CD14-positive monocyte (primary cell): Measurements from ENCODE around the gene DUSP21. TPM values are rescaled to one million over a fixed set of nuclear protein-coding genes. Genes with fewer than 3 reads are reported as not detected.
A peak's percentile ranks its signal among the peaks of the same experiment; 100 is the strongest.

ENCODE experiments used
- DNase-seq, 3 donors: peaks; one replicate each; pipeline ENCODE4 v3.0.0-alpha.2; 2011 to 2022
- H2AFZ ChIP-seq: 2 replicates; pipeline ENCODE4 v1.6.0; 2012; ENCODE audit warnings: mild to moderate bottlenecking, low read depth, low read length, inconsistent platforms; ENCODE audit not compliant: insufficient read depth, poor library complexity, severe bottlenecking
- H3K27ac ChIP-seq, 2 donors: 1 replicate in 1 of 2; 2 replicates in 1 of 2; pipeline ENCODE4 v1.5.1; 2012 to 2013; ENCODE audit warnings: low read length in 2 of 2, control low read depth in 1 of 2, inconsistent platforms in 1 of 2, low read depth in 1 of 2, mild to moderate bottlenecking in 1 of 2
- H3K27me3 ChIP-seq, 2 donors: one replicate each; pipeline versions ENCODE4 v1.6.0 to v1.6.1; 2011 to 2013; ENCODE audit warnings: low read length in 2 of 2; ENCODE audit not compliant: control insufficient read depth in 2 of 2, insufficient read depth in 2 of 2
- H3K36me3 ChIP-seq, 2 donors: replicated peaks in 1 of 2; 1 replicate in 1 of 2; 2 replicates in 1 of 2; pipeline versions ENCODE4 v1.5.1 to v1.6.1; 2012 to 2013; ENCODE audit warnings: low read length in 2 of 2, control low read depth in 1 of 2, inconsistent platforms in 1 of 2, mild to moderate bottlenecking in 1 of 2; ENCODE audit not compliant: insufficient read depth in 2 of 2, control insufficient read depth in 1 of 2
- H3K4me1 ChIP-seq, 2 donors: 1 replicate in 1 of 2; 2 replicates in 1 of 2; pipeline versions ENCODE4 v1.5.1 to v1.6.1; 2012 to 2013; ENCODE audit warnings: low read length in 2 of 2, control low read depth in 1 of 2, inconsistent platforms in 1 of 2, mild to moderate bottlenecking in 1 of 2, moderate library complexity in 1 of 2; ENCODE audit not compliant: insufficient read depth in 2 of 2, control insufficient read depth in 1 of 2
- H3K4me2 ChIP-seq: replicated peaks from 2 replicates; pipeline ENCODE3; 2012; ENCODE audit warnings: low read length, moderate library complexity, mild to moderate bottlenecking; ENCODE audit not compliant: poor library complexity, severe bottlenecking; ENCODE audit errors: extremely low read depth
- H3K4me3 ChIP-seq, 3 experiments: fragments of 200-600 bp in 1 of 3; sonication (generic) in 1 of 3; replicated peaks in 1 of 3; 1 replicate in 2 of 3; 2 replicates in 1 of 3; pipeline ENCODE4 v1.5.1; 2011 to 2013; ENCODE audit warnings: low read length in 3 of 3, mild to moderate bottlenecking in 3 of 3, control low read depth in 2 of 3, low read depth in 2 of 3, inconsistent platforms in 1 of 3, moderate library complexity in 1 of 3
- H3K79me2 ChIP-seq: 2 replicates; pipeline ENCODE4 v1.6.0; 2012; ENCODE audit warnings: mild to moderate bottlenecking, control low read depth, inconsistent platforms, low read length, moderate library complexity; ENCODE audit not compliant: insufficient read depth
- H3K9ac ChIP-seq: 2 replicates; pipeline ENCODE4 v1.6.0; 2017; ENCODE audit warnings: low read length, mild to moderate bottlenecking; ENCODE audit not compliant: insufficient read depth, poor library complexity, severe bottlenecking
- H3K9me3 ChIP-seq, 2 donors: replicated peaks in 1 of 2; 1 replicate in 1 of 2; 2 replicates in 1 of 2; pipeline versions ENCODE4 v1.5.1 to v1.6.1; 2012 to 2013; ENCODE audit warnings: low read length in 2 of 2, control low read depth in 1 of 2; ENCODE audit not compliant: control insufficient read depth in 1 of 2, insufficient read depth in 1 of 2
- H4K20me1 ChIP-seq: 2 replicates; pipeline ENCODE4 v1.6.0; 2012; ENCODE audit warnings: mild to moderate bottlenecking, low read length, control low read depth, moderate library complexity; ENCODE audit not compliant: insufficient read depth
- H3K27ac Mint-ChIP-seq, 7 donors: one replicate each; pipeline ENCODE4 v1.8.0; 2020; ENCODE audit warnings: mild to moderate bottlenecking in 7 of 7, mixed read lengths in 7 of 7, moderate library complexity in 6 of 7, inconsistent platforms in 2 of 7
- H3K27me3 Mint-ChIP-seq, 3 donors: one replicate each; pipeline ENCODE4 v1.8.0; 2021 to 2022; ENCODE audit warnings: low read depth in 3 of 3, mild to moderate bottlenecking in 3 of 3, mixed read lengths in 3 of 3, moderate library complexity in 3 of 3, inconsistent platforms in 1 of 3
- H3K36me3 Mint-ChIP-seq, 2 donors: one replicate each; pipeline ENCODE4 v1.8.0; 2020; ENCODE audit warnings: mixed read lengths in 2 of 2, inconsistent platforms in 1 of 2, mild to moderate bottlenecking in 1 of 2
- H3K4me1 Mint-ChIP-seq: one replicate; pipeline ENCODE4 v1.8.0; 2020; ENCODE audit warnings: mild to moderate bottlenecking, mixed read lengths
- H3K4me3 Mint-ChIP-seq, 2 donors: one replicate each; pipeline ENCODE4 v1.8.0; 2020; ENCODE audit warnings: mild to moderate bottlenecking in 2 of 2, mixed read lengths in 2 of 2, moderate library complexity in 1 of 2
- H3K9me3 Mint-ChIP-seq, 7 donors: one replicate each; pipeline ENCODE4 v1.8.0; 2020 to 2022; ENCODE audit warnings: mixed read lengths in 7 of 7, mild to moderate bottlenecking in 6 of 7, moderate library complexity in 6 of 7, inconsistent platforms in 2 of 7
- WGBS: methylation state at CpG from one replicate; pipeline ENCODE4 v1.1.5; 2013; ENCODE audit warnings: missing lambda C conversion rate; ENCODE audit not compliant: insufficient coverage; 5-methylcytosine and 5-hydroxymethylcytosine counted together
- intact Hi-C, 2 donors: fragments of 100-400 bp; cut with micrococcal nuclease; formaldehyde crosslinking; loops; one replicate each; pipeline versions ENCODE4 v1.15.0 to v1.15.1; 2023
- polyA plus RNA-seq, 3 donors: library from polyadenylated mRNA; depleted of rRNA in 1 of 3; unstranded in 2 of 3; stranded (reverse) in 1 of 3; fragments of 300-500 nt in 2 of 3; fragments of >200 nt in 1 of 3; fragmentation: Illumina TruSeq in 2 of 3; gene quantifications; 1 replicate in 2 of 3; 2 replicates in 1 of 3; pipeline ENCODE4 v1.2.3, GENCODE V29; 2012 to 2021
- TF ChIP-seq, protein P1 (sequence below): fragments of 200-600 bp; IDR thresholded peaks from one replicate; pipeline ENCODE4 v1.8.0; 2022; ENCODE audit warnings: antibody characterized with exemption, mild to moderate bottlenecking

Gene DUSP21
- polyA plus RNA-seq, 3 donors: not detected

- Histone ChIP-seq H2AFZ (peak overlapping the region; percentile 78), H3K27ac (peak overlapping the region; percentile 94 to 98), H3K27me3 (no peaks in the 10 kb centered on the region), H3K4me2 (peak overlapping the region; percentile 83), H4K20me1 (peaks cover 44% of the 10 kb centered on the region), H3K79me2 (peaks cover 72% of the 10 kb centered on the region), H3K4me3 (peak overlapping the region; percentile 84 to 93 (median 90)), H3K4me1 (peaks cover 10 to 38% of the 10 kb centered on the region in 2 donors), H3K9me3 (no peaks in the 10 kb centered on the region), H3K36me3 (no peaks in the 10 kb centered on the region), H3K9ac (peak overlapping the region; percentile 99)
- H3K4me3 Mint-ChIP-seq: peak overlapping the region; percentile 87 to 93
- peak; percentile 31 to 59 (median 49) for DNase-seq
- under 1% methylated on average over 58 of the region's 99 CpGs for WGBS
- peaks cover 22% of the 10 kb centered on the region for H3K4me1 Mint-ChIP-seq
- TF ChIP-seq, protein P1, sequence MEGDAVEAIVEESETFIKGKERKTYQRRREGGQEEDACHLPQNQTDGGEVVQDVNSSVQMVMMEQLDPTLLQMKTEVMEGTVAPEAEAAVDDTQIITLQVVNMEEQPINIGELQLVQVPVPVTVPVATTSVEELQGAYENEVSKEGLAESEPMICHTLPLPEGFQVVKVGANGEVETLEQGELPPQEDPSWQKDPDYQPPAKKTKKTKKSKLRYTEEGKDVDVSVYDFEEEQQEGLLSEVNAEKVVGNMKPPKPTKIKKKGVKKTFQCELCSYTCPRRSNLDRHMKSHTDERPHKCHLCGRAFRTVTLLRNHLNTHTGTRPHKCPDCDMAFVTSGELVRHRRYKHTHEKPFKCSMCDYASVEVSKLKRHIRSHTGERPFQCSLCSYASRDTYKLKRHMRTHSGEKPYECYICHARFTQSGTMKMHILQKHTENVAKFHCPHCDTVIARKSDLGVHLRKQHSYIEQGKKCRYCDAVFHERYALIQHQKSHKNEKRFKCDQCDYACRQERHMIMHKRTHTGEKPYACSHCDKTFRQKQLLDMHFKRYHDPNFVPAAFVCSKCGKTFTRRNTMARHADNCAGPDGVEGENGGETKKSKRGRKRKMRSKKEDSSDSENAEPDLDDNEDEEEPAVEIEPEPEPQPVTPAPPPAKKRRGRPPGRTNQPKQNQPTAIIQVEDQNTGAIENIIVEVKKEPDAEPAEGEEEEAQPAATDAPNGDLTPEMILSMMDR: no peak
- H3K36me3 Mint-ChIP-seq: peaks cover 0 to 1% of the 10 kb centered on the region in 2 donors
- H3K27me3 Mint-ChIP-seq: no peaks in the 10 kb centered on the region
- H3K9me3 Mint-ChIP-seq: no peaks in the 10 kb centered on the region
- intact Hi-C loops: loop anchor here in 1 of 2 donors (5.0 kb wide), 2 partner anchors 44 to 861 kb away; no protein-coding TSS in a partner anchor
- H3K27ac Mint-ChIP-seq: peak overlapping the region; percentile 92 to 99 (median 98)
Measured at GRCh38 chrX:44873415-44874276, 29.8 kb downstream of the DUSP21 start.

- no peaks in the 10 kb centered on the region for H3K9me3 ChIP-seq
- peak overlapping the region; percentile 78 for H2AFZ ChIP-seq
- H3K36me3 Mint-ChIP-seq: peaks cover 1 to 2% of the 10 kb centered on the region in 2 donors
- peak overlapping the region; percentile 87 to 93 for H3K4me3 Mint-ChIP-seq
- peak overlapping the region; percentile 84 to 93 (median 90) for H3K4me3 ChIP-seq
- no peaks in the 10 kb centered on the region for H3K27me3 ChIP-seq
- H3K4me1 ChIP-seq: peaks cover 10 to 44% of the 10 kb centered on the region in 2 donors
- peaks cover 22% of the 10 kb centered on the region for H3K4me1 Mint-ChIP-seq
- peak overlapping the region; percentile 92 to 99 (median 98) for H3K27ac Mint-ChIP-seq
- H3K9me3 Mint-ChIP-seq: no peaks in the 10 kb centered on the region
- peak overlapping the region; percentile 99 for H3K9ac ChIP-seq
- peak overlapping the region; percentile 83 for H3K4me2 ChIP-seq
- DNase-seq: peak; percentile 22 to 46 (median 41)
- TF ChIP-seq, protein P1: no peak
- peaks cover 54% of the 10 kb centered on the region for H4K20me1 ChIP-seq
- H3K36me3 ChIP-seq: no peaks in the 10 kb centered on the region
- H3K27me3 Mint-ChIP-seq: no peaks in the 10 kb centered on the region
- H3K27ac ChIP-seq: peak overlapping the region; percentile 94 to 98
- 0% methylated on average over 7 of the region's 14 CpGs for WGBS
- intact Hi-C loops: loop anchor here in 1 of 2 donors (5.0 kb wide), 2 partner anchors 43 to 862 kb away; no protein-coding TSS in a partner anchor
- H3K79me2 ChIP-seq: peaks cover 81% of the 10 kb centered on the region
Measured at GRCh38 chrX:44874420-44875184, 30.8 kb downstream of the DUSP21 start.
